ENCODE results near the gene VENTX. TPM values are rescaled to one million over a fixed set of nuclear protein-coding genes. Genes with fewer than 3 reads are reported as not detected.

VENTX gene
- total RNA-seq, 1 donor, result not detected

- TF ChIP-seq CTCF (IDR thresholded peaks at IDR 0.05; ENCODE audit: insufficient read depth, low read length), result no peak
- no peak overlapping the region for H3K4me3 ChIP-seq (ENCODE audit: low read depth, low read length)
- DNase-seq (ENCODE audit: low read depth), result no peak
These were observed 12.5 kb downstream of the VENTX start for GRCh38 chr10:133249975-133250754.

- TF ChIP-seq CTCF (IDR thresholded peaks at IDR 0.05; ENCODE audit: insufficient read depth, low read length), result no peak
- H3K4me3 ChIP-seq (ENCODE audit: low read depth, low read length), result no peak overlapping the region
- no peak for DNase-seq (ENCODE audit: low read depth)
These were observed 13.9 kb downstream of the VENTX start for GRCh38 chr10:133251388-133252222.

- no peak overlapping the region for H3K4me3 ChIP-seq (ENCODE audit: low read depth, low read length)
- no peak for DNase-seq (ENCODE audit: low read depth)
- no peak for TF ChIP-seq CTCF (IDR thresholded peaks at IDR 0.05; ENCODE audit: insufficient read depth, low read length)
These were observed 14.5 kb downstream of the VENTX start for GRCh38 chr10:133252223-133252552.

GRCh38 chr10:133253361-133253955 lies 15.8 kb downstream of the VENTX start:
- no peak overlapping the region for H3K4me3 ChIP-seq (ENCODE audit: low read depth, low read length)
- DNase-seq (ENCODE audit: low read depth), result no peak
- TF ChIP-seq CTCF (IDR thresholded peaks at IDR 0.05; ENCODE audit: insufficient read depth, low read length), result no peak

GRCh38 chr10:133254421-133255120 lies 16.9 kb downstream of the VENTX start:
- DNase-seq (ENCODE audit: low read depth), result no peak
- TF ChIP-seq CTCF (IDR thresholded peaks at IDR 0.05; ENCODE audit: insufficient read depth, low read length), result no peak
- H3K4me3 ChIP-seq (ENCODE audit: low read depth, low read length), result no peak overlapping the region

GRCh38 chr10:133255323-133255722 lies 17.7 kb downstream of the VENTX start:
- TF ChIP-seq CTCF (IDR thresholded peaks at IDR 0.05; ENCODE audit: insufficient read depth, low read length), result no peak

More at GRCh38 chr10:133255323-133255722, 17.7 kb downstream of the VENTX start:
- no peak for DNase-seq (ENCODE audit: low read depth)
- H3K4me3 ChIP-seq (ENCODE audit: low read depth, low read length), result no peak overlapping the region
